ENCODE results near the gene TMEM37.

TMEM37 gene

GRCh38 chr2:119486196-119486827 is 54.7 kb downstream of the TMEM37 start:
- TF ChIP-seq CTCF (IDR thresholded peaks at IDR 0.05; ENCODE audit: poor library complexity, severe bottlenecking), result no peak
- no peaks in the 10 kb centered on the region for H3K9me3 ChIP-seq (ENCODE audit: severe bottlenecking)
- H3K4me3 ChIP-seq (ENCODE audit: severe bottlenecking), result no peak overlapping the region
- DNase-seq (ENCODE audit: low spot score) (no peak), ATAC-seq (ENCODE audit: low read depth) (no peak)
- no peaks in the 10 kb centered on the region for H3K4me1 ChIP-seq (ENCODE audit: insufficient read depth, poor library complexity, severe bottlenecking)
- H3K36me3 ChIP-seq (ENCODE audit: low read depth), result no peaks in the 10 kb centered on the region
- H3K27me3 ChIP-seq (ENCODE audit: insufficient read depth, poor library complexity, severe bottlenecking), result no peaks in the 10 kb centered on the region
- H3K27ac ChIP-seq (ENCODE audit: poor library complexity, severe bottlenecking), result no peak overlapping the region

- no peaks in the 10 kb centered on the region for H3K36me3 ChIP-seq (ENCODE audit: low read depth)
- no peaks in the 10 kb centered on the region for H3K27me3 ChIP-seq (ENCODE audit: insufficient read depth, poor library complexity, severe bottlenecking)
- H3K27ac ChIP-seq (ENCODE audit: poor library complexity, severe bottlenecking), result no peak overlapping the region
- H3K4me1 ChIP-seq (ENCODE audit: insufficient read depth, poor library complexity, severe bottlenecking), result peaks cover 5% of the 10 kb centered on the region
- H3K9me3 ChIP-seq (ENCODE audit: severe bottlenecking), result no peaks in the 10 kb centered on the region
- TF ChIP-seq CTCF (IDR thresholded peaks at IDR 0.05; ENCODE audit: poor library complexity, severe bottlenecking), result no peak
- DNase-seq (ENCODE audit: low spot score), result no peak
- H3K4me3 ChIP-seq (ENCODE audit: severe bottlenecking), result no peak overlapping the region
- no peak for ATAC-seq (ENCODE audit: low read depth)
Observed at GRCh38 chr2:119486886-119487285, 55.2 kb downstream of the TMEM37 start.

- Histone ChIP-seq H3K4me3 (ENCODE audit: severe bottlenecking) (no peak overlapping the region), H3K36me3 (ENCODE audit: low read depth) (no peaks in the 10 kb centered on the region), H3K27ac (ENCODE audit: poor library complexity, severe bottlenecking) (no peak overlapping the region), H3K4me1 (ENCODE audit: insufficient read depth, poor library complexity, severe bottlenecking) (peaks cover 10% of the 10 kb centered on the region), H3K27me3 (ENCODE audit: insufficient read depth, poor library complexity, severe bottlenecking) (no peaks in the 10 kb centered on the region), H3K9me3 (ENCODE audit: severe bottlenecking) (no peaks in the 10 kb centered on the region)
- no peak for ATAC-seq (ENCODE audit: low read depth)
- no peak for DNase-seq (ENCODE audit: low spot score)
- TF ChIP-seq CTCF (IDR thresholded peaks at IDR 0.05; ENCODE audit: poor library complexity, severe bottlenecking), result no peak
Observed at GRCh38 chr2:119487434-119488244, 56.0 kb downstream of the TMEM37 start.

Measured in RWPE2 (cell line).